Measurements from ENCODE around the gene WWOX.

The WWOX gene

DNA sequence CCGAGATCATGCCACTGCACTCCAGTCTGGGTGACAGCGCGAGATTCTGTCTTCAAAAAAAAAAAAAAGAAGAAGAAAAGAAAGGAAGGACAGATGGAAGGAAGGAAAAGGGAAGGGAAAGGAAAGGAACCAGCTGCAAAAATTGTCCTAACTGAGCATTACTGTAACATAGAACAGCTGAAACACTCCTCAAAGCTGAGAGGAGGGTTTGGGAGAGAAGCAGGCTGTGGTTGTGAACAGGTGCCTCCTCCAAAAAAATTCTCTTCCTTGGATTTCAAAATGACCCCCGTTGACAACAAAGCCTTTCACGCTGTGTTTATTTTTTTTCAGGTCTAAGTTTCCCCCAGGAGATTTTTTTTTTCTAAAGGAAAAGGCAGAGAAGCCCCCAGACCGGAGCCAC is 541.4 kb downstream of the WWOX start:
- DNase-seq (ENCODE audit: low read depth) = no peak
- no peak overlapping the region for H3K4me3 ChIP-seq (ENCODE audit: low read depth, low read length)
- TF ChIP-seq, protein P1, sequence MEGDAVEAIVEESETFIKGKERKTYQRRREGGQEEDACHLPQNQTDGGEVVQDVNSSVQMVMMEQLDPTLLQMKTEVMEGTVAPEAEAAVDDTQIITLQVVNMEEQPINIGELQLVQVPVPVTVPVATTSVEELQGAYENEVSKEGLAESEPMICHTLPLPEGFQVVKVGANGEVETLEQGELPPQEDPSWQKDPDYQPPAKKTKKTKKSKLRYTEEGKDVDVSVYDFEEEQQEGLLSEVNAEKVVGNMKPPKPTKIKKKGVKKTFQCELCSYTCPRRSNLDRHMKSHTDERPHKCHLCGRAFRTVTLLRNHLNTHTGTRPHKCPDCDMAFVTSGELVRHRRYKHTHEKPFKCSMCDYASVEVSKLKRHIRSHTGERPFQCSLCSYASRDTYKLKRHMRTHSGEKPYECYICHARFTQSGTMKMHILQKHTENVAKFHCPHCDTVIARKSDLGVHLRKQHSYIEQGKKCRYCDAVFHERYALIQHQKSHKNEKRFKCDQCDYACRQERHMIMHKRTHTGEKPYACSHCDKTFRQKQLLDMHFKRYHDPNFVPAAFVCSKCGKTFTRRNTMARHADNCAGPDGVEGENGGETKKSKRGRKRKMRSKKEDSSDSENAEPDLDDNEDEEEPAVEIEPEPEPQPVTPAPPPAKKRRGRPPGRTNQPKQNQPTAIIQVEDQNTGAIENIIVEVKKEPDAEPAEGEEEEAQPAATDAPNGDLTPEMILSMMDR (IDR thresholded peaks at IDR 0.05; ENCODE audit: insufficient read depth, low read depth, low read length, missing control alignments) = no peak

DNA sequence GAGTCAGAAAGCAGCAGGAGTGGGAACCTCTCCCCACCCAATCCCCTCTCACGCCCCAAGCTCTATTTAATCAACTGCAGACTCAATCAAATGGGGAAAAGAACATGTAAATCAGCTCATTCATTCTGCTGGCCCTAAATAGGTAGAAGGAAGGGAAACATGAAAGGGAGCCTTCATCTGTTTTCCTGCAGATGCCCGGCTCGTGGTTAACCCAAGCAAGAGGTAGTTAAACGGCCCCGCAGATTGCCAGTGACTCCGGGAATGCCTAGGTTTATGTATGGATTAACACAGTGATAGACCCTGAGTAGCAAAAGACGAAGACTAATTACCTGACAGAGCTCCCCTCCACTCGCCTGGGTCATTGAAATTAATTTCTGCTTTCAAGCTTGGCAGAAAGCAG is 542.0 kb downstream of the WWOX start:
- no peak for DNase-seq (ENCODE audit: low read depth)
- TF ChIP-seq, protein P1 (IDR thresholded peaks at IDR 0.05; ENCODE audit: insufficient read depth, low read depth, low read length, missing control alignments) = no peak
- H3K4me3 ChIP-seq (ENCODE audit: low read depth, low read length) = no peak overlapping the region

- no peak for DNase-seq (ENCODE audit: low read depth)
- TF ChIP-seq, protein P1 (IDR thresholded peaks at IDR 0.05; ENCODE audit: insufficient read depth, low read depth, low read length, missing control alignments) = no peak
- no peak overlapping the region for H3K4me3 ChIP-seq (ENCODE audit: low read depth, low read length)
Measured at GRCh38 chr16:78642621-78643285, 543.3 kb downstream of the WWOX start.

- no peak for DNase-seq (ENCODE audit: low read depth)
- no peak overlapping the region for H3K4me3 ChIP-seq (ENCODE audit: low read depth, low read length)
- TF ChIP-seq, protein P1 (IDR thresholded peaks at IDR 0.05; ENCODE audit: insufficient read depth, low read depth, low read length, missing control alignments) = no peak
Measured at GRCh38 chr16:78645657-78646056, 546.2 kb downstream of the WWOX start.

DNA sequence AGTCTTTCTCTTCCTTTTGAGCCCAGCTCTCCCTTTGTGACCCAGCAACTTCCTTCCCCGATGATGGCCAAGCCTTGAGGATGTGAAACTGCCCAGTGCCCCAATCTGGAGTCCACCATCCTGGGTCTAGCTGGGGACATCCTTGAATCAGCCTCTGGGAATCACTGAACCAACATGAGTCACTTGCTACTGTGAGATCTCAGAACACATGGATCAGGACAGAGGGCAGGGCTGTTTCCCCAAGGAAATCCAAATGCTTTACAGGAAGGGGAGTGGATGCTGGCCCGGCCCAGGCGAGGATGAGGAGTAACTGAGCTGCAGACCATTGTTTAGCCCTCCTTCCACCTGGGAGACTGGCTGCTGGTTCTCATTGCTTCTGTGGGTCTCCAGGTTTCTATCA is 547.6 kb downstream of the WWOX start:
- DNase-seq (ENCODE audit: low read depth) = no peak
- TF ChIP-seq, protein P1 (IDR thresholded peaks at IDR 0.05; ENCODE audit: insufficient read depth, low read depth, low read length, missing control alignments) = no peak
- no peak overlapping the region for H3K4me3 ChIP-seq (ENCODE audit: low read depth, low read length)

DNA sequence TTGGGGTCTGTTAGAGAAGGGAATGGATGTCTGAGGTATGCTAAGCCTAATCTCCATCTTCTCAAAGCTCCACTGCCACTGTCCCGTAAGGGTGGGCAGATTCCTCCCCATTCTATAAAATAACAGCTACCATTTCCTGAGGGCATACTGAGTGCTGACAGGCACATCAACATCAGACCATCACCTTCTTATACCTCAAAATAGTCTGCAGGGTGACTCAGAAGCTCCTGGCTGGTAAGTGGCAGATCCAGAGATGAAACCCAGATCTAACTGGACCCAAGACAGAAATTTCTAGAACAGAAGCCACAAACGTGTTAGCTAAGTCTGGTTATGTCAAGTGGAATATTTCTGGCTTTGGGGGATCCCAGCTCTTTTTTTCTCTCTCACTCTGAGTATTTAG is 548.0 kb downstream of the WWOX start:
- DNase-seq (ENCODE audit: low read depth) = no peak
- no peak overlapping the region for H3K4me3 ChIP-seq (ENCODE audit: low read depth, low read length)
- TF ChIP-seq, protein P1 (IDR thresholded peaks at IDR 0.05; ENCODE audit: insufficient read depth, low read depth, low read length, missing control alignments) = no peak

- TF ChIP-seq, protein P1 (IDR thresholded peaks at IDR 0.05; ENCODE audit: insufficient read depth, low read depth, low read length, missing control alignments) = no peak
- no peak for DNase-seq (ENCODE audit: low read depth)
- H3K4me3 ChIP-seq (ENCODE audit: low read depth, low read length) = no peak overlapping the region
Measured at GRCh38 chr16:78648517-78648916, 549.1 kb downstream of the WWOX start.
